GM21423 (cell line): Measurements from ENCODE around the gene DIABLO.
"Not testable (repeated sequence)": the region's sequence is repeated elsewhere in the genome, so short reads cannot be mapped to it uniquely, and the experiment has no call there.

Experiments used
- ATAC-seq: cut with Tn5 transposase; IDR thresholded peaks from one replicate; pipeline ENCODE4 v1.9.1; 2021; ENCODE audit warnings: mild to moderate bottlenecking, moderate library complexity; ENCODE audit not compliant: unreplicated experiment

The DIABLO gene

GRCh38 chr12:122225683-122226365 is at the start of gene DIABLO:
TSS of gene DIABLO (minus strand) at chr12:122226052. CDS start at chr12:122226014, 38 bp downstream.
- ATAC-seq: peak; percentile 94

- ATAC-seq: no peak
These were observed 49.6 kb upstream of the DIABLO start for GRCh38 chr12:122275459-122275858.

DNA sequence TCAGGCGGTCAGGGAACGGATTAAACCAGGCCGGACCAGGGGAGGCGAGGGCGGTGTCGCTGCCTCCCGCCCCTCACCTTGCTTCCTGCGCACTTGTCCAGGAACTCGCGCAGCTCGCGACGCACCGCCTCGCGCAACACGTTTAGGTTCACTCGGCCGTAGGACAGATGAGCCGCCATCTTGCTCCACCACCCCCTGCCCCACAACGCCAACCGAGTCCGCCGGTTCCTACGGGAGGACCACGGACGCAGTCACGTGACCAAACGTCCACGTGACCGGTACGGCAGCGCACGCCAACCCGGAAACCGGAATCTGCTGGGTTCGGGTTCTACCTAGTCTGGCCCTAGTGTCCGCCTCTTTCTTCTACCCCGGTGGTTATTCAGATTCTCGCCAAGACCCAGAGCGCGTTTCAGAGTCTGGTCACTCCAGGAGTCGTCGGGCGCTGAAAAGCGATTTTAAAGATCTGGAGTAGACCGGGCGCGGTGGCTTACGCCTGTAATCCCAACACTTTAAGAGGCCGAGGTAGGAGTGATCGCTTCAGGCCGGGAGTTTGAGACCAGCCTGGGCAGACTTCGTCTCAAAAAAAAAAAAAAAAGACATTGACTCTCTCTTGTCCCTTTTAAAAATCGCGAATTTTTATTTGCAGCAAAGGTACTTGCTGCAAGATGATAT is 40.5 kb upstream of the DIABLO start, which contains the start of gene VPS33A:
VPS33A (minus strand) TSS at position 265 of the 672 bp plus-strand sequence; CDS start at position 179, 86 bp downstream.
- peak; percentile 89 for ATAC-seq

DNA sequence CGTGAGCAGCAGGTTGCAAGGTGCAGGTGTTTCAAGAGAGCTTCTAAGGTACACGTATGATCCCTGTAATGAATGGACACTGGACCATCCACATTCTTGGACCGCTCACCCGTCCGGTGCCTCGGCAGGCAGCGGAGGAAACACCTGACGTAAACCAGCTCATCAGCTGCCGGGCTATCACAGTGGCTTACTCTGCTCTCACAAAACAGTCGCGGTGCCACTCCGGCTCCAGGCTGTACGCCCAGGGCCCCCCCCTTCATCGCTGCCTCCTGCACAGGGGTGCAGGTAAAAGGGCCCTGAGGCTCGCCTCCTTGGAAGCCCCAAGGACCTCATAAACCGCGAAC is 40.0 kb upstream of the DIABLO start:
- ATAC-seq: peak; percentile 31

DNA sequence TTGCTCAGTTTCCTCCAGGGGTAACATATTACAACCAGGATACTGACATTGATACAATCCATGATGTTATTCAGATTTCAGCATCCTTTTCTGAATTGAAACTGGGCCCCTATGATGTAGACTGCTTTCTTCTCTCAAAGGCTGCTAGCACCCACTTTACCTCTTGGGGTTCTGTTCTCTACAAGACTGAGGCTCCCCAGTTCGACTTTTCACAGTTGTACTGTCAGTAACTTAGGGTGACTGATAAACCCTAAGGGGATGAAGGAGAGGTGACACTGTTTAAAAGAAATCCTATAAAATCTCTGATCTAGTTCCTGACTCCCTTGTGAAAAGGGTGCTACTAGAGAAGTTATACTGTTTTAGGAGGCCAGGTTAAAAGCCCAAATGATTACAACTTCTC is 39.6 kb upstream of the DIABLO start:
- peak; percentile 7 for ATAC-seq

DNA sequence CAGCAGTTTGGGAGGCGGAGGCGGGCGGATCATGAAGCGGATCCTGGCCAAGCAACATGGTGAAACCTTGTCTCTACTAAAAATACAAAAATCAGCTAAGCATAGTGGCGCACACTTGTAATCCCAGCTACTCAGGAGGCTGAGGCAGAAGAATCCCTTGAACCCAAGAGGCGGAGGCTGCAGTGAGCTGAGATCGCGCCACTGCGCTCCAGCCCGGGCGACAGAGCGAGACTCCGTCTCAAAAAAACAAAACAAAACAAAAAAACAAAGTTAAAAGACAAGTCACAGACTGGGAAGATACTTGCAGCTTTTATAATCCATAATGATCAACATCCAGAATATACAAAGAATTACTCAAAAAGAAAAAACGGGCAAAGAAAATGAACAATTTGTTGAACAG is 34.9 kb upstream of the DIABLO start:
- ATAC-seq: not testable (repeated sequence)

GRCh38 chr12:122258939-122259338 is 33.1 kb upstream of the DIABLO start:
- ATAC-seq: not testable (repeated sequence)

GRCh38 chr12:122258462-122258861 is 32.6 kb upstream of the DIABLO start:
- not testable (repeated sequence) for ATAC-seq

- ATAC-seq: no peak
These were observed 24.7 kb upstream of the DIABLO start for GRCh38 chr12:122250536-122250935.

DNA sequence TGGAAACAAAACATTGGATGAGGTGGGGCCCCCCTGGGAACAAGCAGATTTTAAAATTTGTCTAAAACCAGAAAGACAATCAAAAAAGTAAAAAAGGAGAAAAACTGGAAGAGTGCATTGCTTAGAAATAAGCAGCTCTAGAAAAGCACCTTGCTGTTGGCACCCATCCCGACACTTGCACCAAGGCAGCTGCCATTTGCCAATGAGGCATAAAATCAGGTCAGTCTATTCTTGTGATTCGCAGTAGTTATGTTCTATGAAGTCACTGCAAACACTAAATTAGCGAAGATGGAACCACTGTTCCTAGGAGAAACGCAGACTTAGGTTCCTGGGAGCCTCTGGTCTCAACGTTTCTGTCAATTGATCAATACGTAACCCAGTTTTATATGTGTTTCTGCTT is 24.2 kb upstream of the DIABLO start:
- ATAC-seq: no peak

- ATAC-seq: no peak
These were observed 19.7 kb upstream of the DIABLO start for GRCh38 chr12:122245553-122245952.

- no peak for ATAC-seq
These were observed 18.9 kb upstream of the DIABLO start for GRCh38 chr12:122244565-122245371.

GRCh38 chr12:122243965-122244364 is 18.1 kb upstream of the DIABLO start:
- ATAC-seq: no peak

DNA sequence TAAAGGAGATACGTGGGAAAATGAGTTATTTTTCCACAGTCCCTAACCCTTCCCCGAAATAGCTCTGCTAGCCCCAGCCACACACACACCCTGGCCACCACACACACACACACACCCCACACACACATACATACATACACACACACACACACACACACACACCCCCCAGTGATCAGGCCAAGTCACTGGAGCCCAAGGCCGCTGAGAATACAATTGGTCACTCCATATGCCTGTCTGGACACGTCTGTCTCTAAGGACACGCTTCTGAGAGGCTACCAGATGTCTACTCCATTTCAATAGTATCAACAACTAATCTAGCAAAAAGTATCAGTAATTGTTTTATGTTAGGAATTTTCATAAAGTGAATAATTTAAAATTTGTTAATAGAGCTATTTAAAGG is 13.0 kb upstream of the DIABLO start:
- ATAC-seq: no peak

- no peak for ATAC-seq
These were observed 9.9 kb upstream of the DIABLO start for GRCh38 chr12:122235741-122236140.

DNA sequence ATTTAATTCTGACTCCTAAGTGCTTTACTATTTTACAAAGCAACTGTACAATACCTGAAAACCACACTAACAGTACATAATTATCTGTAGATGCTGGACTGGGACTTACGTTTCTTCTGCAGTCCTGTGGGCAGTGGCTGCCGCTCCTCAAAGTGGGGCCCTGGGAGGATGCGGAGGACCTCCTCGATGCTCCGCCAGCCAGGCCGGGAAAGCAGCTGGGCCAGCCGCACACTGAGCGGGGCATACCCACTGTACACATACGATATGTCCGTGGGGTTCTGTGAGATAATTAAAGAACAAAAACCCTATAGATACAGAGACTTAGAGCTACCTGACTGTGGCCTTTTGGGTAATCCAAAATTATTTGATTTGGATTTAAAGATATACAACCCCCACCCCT is 6.8 kb upstream of the DIABLO start:
- ATAC-seq: no peak

DNA sequence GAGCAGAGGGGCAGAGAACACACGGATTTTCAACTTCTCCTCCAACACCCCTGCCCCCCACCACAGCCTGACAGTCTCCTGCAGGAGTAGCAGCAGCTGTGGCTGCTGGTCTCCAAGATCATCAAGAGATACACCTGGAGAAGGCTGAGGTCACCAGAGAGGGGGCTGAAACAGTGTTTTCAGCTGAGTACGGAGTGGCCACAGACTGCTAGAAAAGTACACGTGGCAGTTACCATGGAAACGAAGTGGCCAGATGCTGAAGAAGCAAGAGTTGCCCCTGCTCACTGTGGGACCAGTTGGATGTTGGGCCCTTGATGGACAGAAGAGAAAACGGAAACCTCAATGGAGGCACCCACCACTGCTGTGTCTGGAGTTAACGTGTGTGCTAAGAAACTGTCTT is 4.9 kb upstream of the DIABLO start:
- ATAC-seq: no peak

GRCh38 chr12:122228092-122228491 is 2.2 kb upstream of the DIABLO start:
- ATAC-seq: no peak

DNA sequence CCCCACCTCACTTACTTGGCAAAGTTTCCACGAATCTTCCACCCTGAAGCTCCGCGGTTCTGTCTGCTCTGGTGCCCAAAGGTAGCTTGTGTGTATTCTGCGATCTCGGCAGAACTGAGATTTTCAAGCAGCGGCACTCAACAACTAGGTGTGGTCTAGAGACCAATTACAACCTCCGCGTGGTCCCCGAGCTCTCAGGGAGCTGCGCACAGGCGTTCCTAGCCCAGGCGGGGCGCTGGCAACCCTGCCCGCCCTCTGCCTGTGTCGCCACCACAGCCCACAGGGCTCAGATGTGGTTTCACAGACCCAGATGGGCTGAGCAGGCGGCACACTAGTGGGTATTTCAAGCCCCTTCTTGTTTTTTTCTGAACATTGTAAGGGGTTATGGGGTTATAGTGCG is 1.5 kb upstream of the DIABLO start:
- ATAC-seq: no peak

DNA sequence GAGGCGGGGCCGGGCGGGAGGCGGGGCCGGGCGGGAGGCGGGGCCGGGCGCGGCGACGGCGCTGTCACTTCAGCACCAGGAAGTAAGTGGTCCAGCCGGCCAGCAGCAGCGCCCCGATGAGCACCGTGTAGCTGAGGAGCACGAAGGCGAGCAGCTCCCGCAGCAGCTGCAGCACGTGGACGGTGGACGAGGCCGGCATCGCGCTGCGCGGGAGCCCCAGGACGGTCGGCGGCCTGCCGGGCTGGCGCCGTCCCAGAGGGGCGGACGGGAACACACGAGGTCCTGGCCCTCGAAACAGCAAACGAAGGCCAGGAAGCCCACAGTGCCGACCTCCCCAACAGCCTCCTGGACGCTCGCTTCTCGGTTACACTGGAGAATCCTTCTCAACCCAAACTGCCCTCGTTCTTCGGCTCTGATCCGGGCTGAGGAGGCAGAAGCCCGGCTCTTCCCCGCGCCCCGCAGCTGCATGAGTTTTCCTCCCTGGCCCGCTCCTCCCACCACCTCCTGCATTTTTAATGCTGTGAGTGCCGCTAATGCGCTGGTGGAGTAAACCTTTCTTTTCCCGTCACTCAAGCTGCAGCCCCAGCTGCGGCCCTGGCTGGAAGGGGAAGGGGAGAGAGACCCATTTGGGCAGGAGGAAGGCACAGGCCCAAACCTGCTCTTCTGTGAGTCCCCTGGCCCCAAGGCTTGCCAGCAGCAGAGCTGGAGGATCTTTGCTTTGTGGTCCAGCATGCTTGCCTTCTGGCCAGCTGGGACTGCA is 694 bp upstream of the DIABLO start:
- no peak for ATAC-seq

GRCh38 chr12:122216445-122216844 is 9.4 kb downstream of the DIABLO start:
- no peak for ATAC-seq
